Upper lobe of right lung (tissue), 1 donor: ENCODE results near the gene LRRN3. TPM values are rescaled to one million over a fixed set of nuclear protein-coding genes. Genes with fewer than 3 reads are reported as not detected.

Experiments used
- ATAC-seq: fragments of 200-7000 bp; cut with Tn5 transposase; one replicate; pipeline ENCODE4 v1.9.1; 2020; ENCODE audit warnings: mild to moderate bottlenecking, moderate library complexity
- DNase-seq: peaks from one replicate; pipeline ENCODE4 v3.0.0-alpha.2; 2020
- H3K27ac ChIP-seq: fragments of 200-600 bp; one replicate; pipeline ENCODE4 v1.8.0; 2022
- H3K27me3 ChIP-seq: fragments of 200-600 bp; one replicate; pipeline ENCODE4 v1.8.0; 2022; ENCODE audit warnings: mild to moderate bottlenecking
- H3K36me3 ChIP-seq: fragments of 200-600 bp; one replicate; pipeline ENCODE4 v1.8.0; 2022
- H3K4me1 ChIP-seq: fragments of 200-600 bp; one replicate; pipeline ENCODE4 v1.8.0; 2022
- H3K4me3 ChIP-seq: fragments of 200-600 bp; one replicate; pipeline ENCODE4 v1.8.0; 2022; ENCODE audit warnings: mild to moderate bottlenecking
- H3K9me3 ChIP-seq: fragments of 200-600 bp; one replicate; pipeline ENCODE4 v1.8.0; 2022
- CTCF ChIP-seq: fragments of 200-600 bp; IDR thresholded peaks from one replicate; pipeline ENCODE4 v1.8.0; 2022; ENCODE audit warnings: antibody characterized with exemption
- intact Hi-C: fragments of 100-400 bp; cut with DNase I; formaldehyde crosslinking; loops from one replicate; pipeline ENCODE4 v1.11.0; 2022
- total RNA-seq: library from RNA; stranded (reverse); fragmentation: NEBNext Ultra II Directional; extraction: Animal tissue kit (Norgen Biotek cat#: 25700); gene quantifications from one replicate; pipeline ENCODE4 v1.2.1, GENCODE V29; 2021
- donor health status: DM: no; HTN: yes; CAD: no; lungs with severe emphysema.

LRRN3 gene
- total RNA-seq, 1 donor from 2014 or later: 8.9 TPM

- Histone ChIP-seq H3K4me3 (no peak overlapping the region), H3K9me3 (no peaks in the 10 kb centered on the region), H3K27ac (no peak overlapping the region), H3K4me1 (no peaks in the 10 kb centered on the region), H3K36me3 (no peaks in the 10 kb centered on the region), H3K27me3 (no peaks in the 10 kb centered on the region)
- no peak for ATAC-seq
- DNase-seq: no peak
- no peak for TF ChIP-seq CTCF
- intact Hi-C loops: no loop called here
These were observed 40.8 kb upstream of the LRRN3 start for GRCh38 chr7:111049971-111050680.

- DNase-seq (no peak), ATAC-seq (no peak)
- H3K36me3 ChIP-seq: no peaks in the 10 kb centered on the region
- no peak overlapping the region for H3K27ac ChIP-seq
- no peak overlapping the region for H3K4me3 ChIP-seq
- intact Hi-C loops: no loop called here
- no peaks in the 10 kb centered on the region for H3K4me1 ChIP-seq
- no peak for TF ChIP-seq CTCF
- no peaks in the 10 kb centered on the region for H3K9me3 ChIP-seq
- no peaks in the 10 kb centered on the region for H3K27me3 ChIP-seq
These were observed 40.0 kb upstream of the LRRN3 start for GRCh38 chr7:111050875-111051416.

DNA sequence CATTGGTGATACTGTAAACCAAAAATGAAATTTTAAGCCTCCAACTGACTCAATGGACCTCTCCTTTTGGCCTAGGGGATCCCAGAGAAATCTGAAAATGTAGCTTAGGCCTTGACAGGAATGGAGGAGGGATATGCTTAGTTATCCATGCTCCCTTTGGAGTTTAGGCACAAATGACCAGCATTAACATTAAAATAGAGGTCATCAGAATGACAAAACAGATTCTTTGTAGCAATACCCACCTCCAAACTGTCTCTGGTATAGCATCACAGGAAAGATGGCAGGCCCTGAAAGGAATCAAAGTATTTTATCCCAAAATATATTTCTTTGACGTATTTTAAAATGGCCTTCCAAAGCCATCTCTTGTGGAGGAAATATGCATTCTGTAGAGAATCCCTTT is 39.1 kb upstream of the LRRN3 start:
- intact Hi-C loops: no loop called here
- Histone ChIP-seq H3K9me3 (no peaks in the 10 kb centered on the region), H3K4me3 (no peak overlapping the region), H3K27me3 (no peaks in the 10 kb centered on the region), H3K36me3 (no peaks in the 10 kb centered on the region), H3K4me1 (no peaks in the 10 kb centered on the region), H3K27ac (no peak overlapping the region)
- TF ChIP-seq CTCF: no peak
- DNase-seq (no peak), ATAC-seq (no peak)

- Histone ChIP-seq H3K27me3 (no peaks in the 10 kb centered on the region), H3K4me3 (no peak overlapping the region), H3K27ac (no peak overlapping the region), H3K36me3 (no peaks in the 10 kb centered on the region), H3K4me1 (no peaks in the 10 kb centered on the region), H3K9me3 (no peaks in the 10 kb centered on the region)
- intact Hi-C loops: no loop called here
- ATAC-seq (no peak), DNase-seq (no peak)
- TF ChIP-seq CTCF: no peak
These were observed 37.9 kb upstream of the LRRN3 start for GRCh38 chr7:111053035-111053434.

GRCh38 chr7:111056371-111056770 is 34.6 kb upstream of the LRRN3 start:
- H3K9me3 ChIP-seq: no peaks in the 10 kb centered on the region
- no peaks in the 10 kb centered on the region for H3K36me3 ChIP-seq
- H3K27ac ChIP-seq: no peak overlapping the region
- TF ChIP-seq CTCF: no peak
- intact Hi-C loops: no loop called here
- ATAC-seq (no peak), DNase-seq (no peak)
- no peaks in the 10 kb centered on the region for H3K4me1 ChIP-seq
- H3K27me3 ChIP-seq: no peaks in the 10 kb centered on the region
- no peak overlapping the region for H3K4me3 ChIP-seq
